Measurements from ENCODE around the gene ENKUR. TPM values are rescaled to one million over a fixed set of nuclear protein-coding genes. Genes with fewer than 3 reads are reported as not detected.

The ENKUR gene
- total and polyA plus RNA-seq, 10 of the 15 experiments (the other 5 are each of a cell fraction or from before 2014, with no cell fraction given): 0.01 to 0.19 (median 0.11) TPM; not detected in 6

DNA sequence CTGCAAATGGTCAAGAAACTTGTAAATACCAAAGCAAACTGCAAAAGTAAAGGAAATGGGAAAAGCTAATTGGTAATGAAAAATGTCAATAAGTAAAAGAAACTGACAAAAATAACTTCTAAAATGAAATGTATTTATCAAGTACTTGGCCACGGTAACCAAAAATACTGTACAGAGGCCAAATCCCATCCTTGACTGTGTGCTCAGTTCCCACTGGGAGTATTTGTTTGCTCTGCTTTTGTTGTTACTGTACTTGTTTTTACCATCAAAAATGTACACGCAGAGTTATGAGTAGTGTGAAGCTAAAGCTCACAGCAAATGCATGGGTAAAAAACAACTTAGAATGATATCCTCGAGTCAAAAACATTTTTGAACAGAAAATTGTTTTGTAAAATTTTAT lies 31.1 kb downstream of the ENKUR start:
- RAD21 ChIA-PET (ENCODE audit: unreplicated experiment): interaction anchor here (4.3 kb wide), 1 partner anchor 55 kb away, joined by 18 read pairs; no protein-coding TSS in a partner anchor
- FAIRE-seq (no peak), ATAC-seq (no peak), DNase-seq (ENCODE audit: low read depth, low spot score) (no peak)
- H3K27ac ChIP-seq (ENCODE audit: control insufficient read depth, insufficient read depth): no peak overlapping the region
- H3K27me3 ChIP-seq (replicated peaks in 1 of 2; ENCODE audit: control insufficient read depth in 2 of 2, insufficient read depth in 2 of 2, low read length in 1 of 2): no peaks in the 10 kb centered on the region
- 35% methylated on average over 3 of the region's 3 CpGs for WGBS (ENCODE audit: insufficient coverage, insufficient replicate concordance, low lambda C conversion rate, missing lambda C conversion rate)
- POLR2A ChIA-PET: no interaction called here
- H3K9me3 ChIP-seq (replicated peaks; ENCODE audit: control insufficient read depth, insufficient read depth, low read length): no peaks in the 10 kb centered on the region; the same call in 2 of the 3 replicates
- in situ Hi-C loops (cut with MboI) (no loop called here), intact Hi-C loops (cut with micrococcal nuclease; ENCODE audit: unreplicated experiment) (loop anchor here (5.0 kb wide), 1 partner anchor 83 kb away; no protein-coding TSS in a partner anchor)
- no peaks in the 10 kb centered on the region for H3K79me2 ChIP-seq (ENCODE audit: control insufficient read depth, insufficient read depth, low read length)
- no peaks in the 10 kb centered on the region for H3K36me3 ChIP-seq (ENCODE audit: control insufficient read depth in 2 of 2, insufficient read depth in 2 of 2, low read length in 1 of 2)
- H3K4me2 ChIP-seq (ENCODE audit: control insufficient read depth, insufficient read depth): no peak overlapping the region
- no peak overlapping the region for H2AFZ ChIP-seq (ENCODE audit: control insufficient read depth, low read depth, low read length)
- CTCF ChIA-PET: interaction anchor here (0.7 to 2.1 kb wide), 4 partner anchors 11 to 342 kb away, joined by 3 to 11 read pairs (median 7); no protein-coding TSS in a partner anchor
- no TSS peak for BruUV-seq (replicated peaks)
- H3K9ac ChIP-seq (ENCODE audit: control insufficient read depth, insufficient read depth, low read length): no peak overlapping the region
- SMC1A ChIA-PET (ENCODE audit: uncharacterized antibody, unreplicated experiment): interaction anchor here (0.8 to 8.1 kb wide), 7 partner anchors 33 to 342 kb away, joined by 3 to 44 read pairs (median 4); no protein-coding TSS in a partner anchor
- H3K4me3 ChIP-seq: no peak overlapping the region
- TF ChIP-seq TBL1XR1 (IDR thresholded peaks at IDR 0.05; ENCODE audit: low read depth, low read length): no peak
- no peak for TF ChIP-seq ZBED1 (IDR thresholded peaks at IDR 0.05; ENCODE audit: borderline replicate concordance)
- no peak for TF ChIP-seq EZH2 (IDR thresholded peaks at IDR 0.05; ENCODE audit: borderline replicate concordance, control insufficient read depth, low read depth, low read length)
- TF ChIP-seq WRNIP1 (IDR thresholded peaks at IDR 0.05; ENCODE audit: borderline replicate concordance, low read depth, low read length): no peak
- TF ChIP-seq, protein P1, sequence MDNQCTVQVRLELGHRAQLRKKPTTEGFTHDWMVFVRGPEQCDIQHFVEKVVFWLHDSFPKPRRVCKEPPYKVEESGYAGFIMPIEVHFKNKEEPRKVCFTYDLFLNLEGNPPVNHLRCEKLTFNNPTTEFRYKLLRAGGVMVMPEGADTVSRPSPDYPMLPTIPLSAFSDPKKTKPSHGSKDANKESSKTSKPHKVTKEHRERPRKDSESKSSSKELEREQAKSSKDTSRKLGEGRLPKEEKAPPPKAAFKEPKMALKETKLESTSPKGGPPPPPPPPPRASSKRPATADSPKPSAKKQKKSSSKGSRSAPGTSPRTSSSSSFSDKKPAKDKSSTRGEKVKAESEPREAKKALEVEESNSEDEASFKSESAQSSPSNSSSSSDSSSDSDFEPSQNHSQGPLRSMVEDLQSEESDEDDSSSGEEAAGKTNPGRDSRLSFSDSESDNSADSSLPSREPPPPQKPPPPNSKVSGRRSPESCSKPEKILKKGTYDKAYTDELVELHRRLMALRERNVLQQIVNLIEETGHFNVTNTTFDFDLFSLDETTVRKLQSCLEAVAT (IDR thresholded peaks at IDR 0.05): no peak
- no peak for TF ChIP-seq PKNOX1 (IDR thresholded peaks at IDR 0.05)
- TF ChIP-seq, protein P2, sequence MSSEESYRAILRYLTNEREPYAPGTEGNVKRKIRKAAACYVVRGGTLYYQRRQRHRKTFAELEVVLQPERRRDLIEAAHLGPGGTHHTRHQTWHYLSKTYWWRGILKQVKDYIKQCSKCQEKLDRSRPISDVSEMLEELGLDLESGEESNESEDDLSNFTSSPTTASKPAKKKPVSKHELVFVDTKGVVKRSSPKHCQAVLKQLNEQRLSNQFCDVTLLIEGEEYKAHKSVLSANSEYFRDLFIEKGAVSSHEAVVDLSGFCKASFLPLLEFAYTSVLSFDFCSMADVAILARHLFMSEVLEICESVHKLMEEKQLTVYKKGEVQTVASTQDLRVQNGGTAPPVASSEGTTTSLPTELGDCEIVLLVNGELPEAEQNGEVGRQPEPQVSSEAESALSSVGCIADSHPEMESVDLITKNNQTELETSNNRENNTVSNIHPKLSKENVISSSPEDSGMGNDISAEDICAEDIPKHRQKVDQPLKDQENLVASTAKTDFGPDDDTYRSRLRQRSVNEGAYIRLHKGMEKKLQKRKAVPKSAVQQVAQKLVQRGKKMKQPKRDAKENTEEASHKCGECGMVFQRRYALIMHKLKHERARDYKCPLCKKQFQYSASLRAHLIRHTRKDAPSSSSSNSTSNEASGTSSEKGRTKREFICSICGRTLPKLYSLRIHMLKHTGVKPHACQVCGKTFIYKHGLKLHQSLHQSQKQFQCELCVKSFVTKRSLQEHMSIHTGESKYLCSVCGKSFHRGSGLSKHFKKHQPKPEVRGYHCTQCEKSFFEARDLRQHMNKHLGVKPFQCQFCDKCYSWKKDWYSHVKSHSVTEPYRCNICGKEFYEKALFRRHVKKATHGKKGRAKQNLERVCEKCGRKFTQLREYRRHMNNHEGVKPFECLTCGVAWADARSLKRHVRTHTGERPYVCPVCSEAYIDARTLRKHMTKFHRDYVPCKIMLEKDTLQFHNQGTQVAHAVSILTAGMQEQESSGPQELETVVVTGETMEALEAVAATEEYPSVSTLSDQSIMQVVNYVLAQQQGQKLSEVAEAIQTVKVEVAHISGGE (CRISPR knock-in tag; IDR thresholded peaks at IDR 0.05): no peak
- H4K20me1 ChIP-seq (ENCODE audit: control insufficient read depth, insufficient read depth): no peaks in the 10 kb centered on the region
- peaks cover 4% of the 10 kb centered on the region for H3K4me1 ChIP-seq (ENCODE audit: control insufficient read depth, insufficient read depth, low read length)
